Keratinocyte (primary cell): ENCODE results near the gene LAYN.

Source experiments
- EZH2 ChIP-seq: IDR thresholded peaks from one replicate; pipeline ENCODE4 v1.6.1; 2012; ENCODE audit warnings: inconsistent platforms, mild to moderate bottlenecking, low read length, moderate library complexity
- TF ChIP-seq, protein P1 (sequence below), 3 experiments: IDR thresholded peaks in 1 of 3; conservative IDR thresholded peaks in 1 of 3; optimal IDR thresholded peaks in 1 of 3; 2 replicates in 2 of 3; 3 replicates in 1 of 3; pipeline versions ENCODE3 to v1.5.1; 2011; ENCODE audit warnings: low read length in 3 of 3, mild to moderate bottlenecking in 3 of 3, moderate library complexity in 2 of 3, control low read depth in 1 of 3, inconsistent platforms in 1 of 3; ENCODE audit not compliant: insufficient read depth in 2 of 3; ENCODE audit errors: extremely low read depth in 1 of 3

GRCh38 chr11:111601636-111601978 is 61.1 kb downstream of the LAYN start:
- TF ChIP-seq, protein P1, sequence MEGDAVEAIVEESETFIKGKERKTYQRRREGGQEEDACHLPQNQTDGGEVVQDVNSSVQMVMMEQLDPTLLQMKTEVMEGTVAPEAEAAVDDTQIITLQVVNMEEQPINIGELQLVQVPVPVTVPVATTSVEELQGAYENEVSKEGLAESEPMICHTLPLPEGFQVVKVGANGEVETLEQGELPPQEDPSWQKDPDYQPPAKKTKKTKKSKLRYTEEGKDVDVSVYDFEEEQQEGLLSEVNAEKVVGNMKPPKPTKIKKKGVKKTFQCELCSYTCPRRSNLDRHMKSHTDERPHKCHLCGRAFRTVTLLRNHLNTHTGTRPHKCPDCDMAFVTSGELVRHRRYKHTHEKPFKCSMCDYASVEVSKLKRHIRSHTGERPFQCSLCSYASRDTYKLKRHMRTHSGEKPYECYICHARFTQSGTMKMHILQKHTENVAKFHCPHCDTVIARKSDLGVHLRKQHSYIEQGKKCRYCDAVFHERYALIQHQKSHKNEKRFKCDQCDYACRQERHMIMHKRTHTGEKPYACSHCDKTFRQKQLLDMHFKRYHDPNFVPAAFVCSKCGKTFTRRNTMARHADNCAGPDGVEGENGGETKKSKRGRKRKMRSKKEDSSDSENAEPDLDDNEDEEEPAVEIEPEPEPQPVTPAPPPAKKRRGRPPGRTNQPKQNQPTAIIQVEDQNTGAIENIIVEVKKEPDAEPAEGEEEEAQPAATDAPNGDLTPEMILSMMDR (optimal IDR thresholded peaks at IDR 0.05 in 1 of 3, IDR thresholded peaks at IDR 0.05 in 1 of 3, conservative IDR thresholded peaks at IDR 0.05 in 1 of 3; ENCODE audit: extremely low read depth in 1 of 3, insufficient read depth in 2 of 3, low read length in 3 of 3) = no peak
- TF ChIP-seq EZH2 = no peak
